Measurements from ENCODE around the gene STEAP1.

Gene STEAP1

DNA sequence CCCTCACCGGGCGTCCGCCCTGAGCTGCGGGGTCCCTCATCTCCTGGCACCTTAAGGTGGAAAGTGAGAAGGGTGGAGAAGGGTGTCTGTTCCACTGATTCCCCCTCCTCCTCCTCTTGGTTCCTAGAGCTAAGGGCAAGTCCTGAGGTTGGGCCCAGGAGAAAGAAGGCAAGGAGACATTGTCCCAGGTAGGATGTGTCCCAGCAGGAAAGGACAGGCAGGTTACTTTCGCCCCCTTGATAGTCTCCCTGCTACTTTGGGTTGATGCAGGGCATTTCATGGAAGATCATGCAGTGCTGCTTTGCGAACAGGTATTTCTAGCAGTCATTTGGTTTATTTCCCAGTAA, 57.9 kb downstream of the STEAP1 start:
- TF ChIP-seq, protein P1, sequence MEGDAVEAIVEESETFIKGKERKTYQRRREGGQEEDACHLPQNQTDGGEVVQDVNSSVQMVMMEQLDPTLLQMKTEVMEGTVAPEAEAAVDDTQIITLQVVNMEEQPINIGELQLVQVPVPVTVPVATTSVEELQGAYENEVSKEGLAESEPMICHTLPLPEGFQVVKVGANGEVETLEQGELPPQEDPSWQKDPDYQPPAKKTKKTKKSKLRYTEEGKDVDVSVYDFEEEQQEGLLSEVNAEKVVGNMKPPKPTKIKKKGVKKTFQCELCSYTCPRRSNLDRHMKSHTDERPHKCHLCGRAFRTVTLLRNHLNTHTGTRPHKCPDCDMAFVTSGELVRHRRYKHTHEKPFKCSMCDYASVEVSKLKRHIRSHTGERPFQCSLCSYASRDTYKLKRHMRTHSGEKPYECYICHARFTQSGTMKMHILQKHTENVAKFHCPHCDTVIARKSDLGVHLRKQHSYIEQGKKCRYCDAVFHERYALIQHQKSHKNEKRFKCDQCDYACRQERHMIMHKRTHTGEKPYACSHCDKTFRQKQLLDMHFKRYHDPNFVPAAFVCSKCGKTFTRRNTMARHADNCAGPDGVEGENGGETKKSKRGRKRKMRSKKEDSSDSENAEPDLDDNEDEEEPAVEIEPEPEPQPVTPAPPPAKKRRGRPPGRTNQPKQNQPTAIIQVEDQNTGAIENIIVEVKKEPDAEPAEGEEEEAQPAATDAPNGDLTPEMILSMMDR (conservative IDR thresholded peaks at IDR 0.05; ENCODE audit: low read depth): no peak
- H3K27ac ChIP-seq: no peak overlapping the region
- POLR2A ChIA-PET (ENCODE audit: low non-redundant PET): interaction anchor here (0.6 kb wide), 1 partner anchor 11 kb away, joined by 3 read pairs; no protein-coding TSS in a partner anchor
- peak; percentile 8 for DNase-seq (ENCODE audit: low spot score)
- CTCF ChIA-PET: interaction anchor here (0.5 to 1.3 kb wide), 8 partner anchors 16 to 598 kb away, joined by 3 to 5 read pairs (median 3); no protein-coding TSS in a partner anchor

- no peak overlapping the region for H3K27ac ChIP-seq
- TF ChIP-seq, protein P1 (conservative IDR thresholded peaks at IDR 0.05; ENCODE audit: low read depth): no peak
- ChIA-PET POLR2A (ENCODE audit: low non-redundant PET) (no interaction called here), CTCF (interaction anchor here (0.6 to 0.7 kb wide), 2 partner anchors 17 to 23 kb away, joined by 3 read pairs; no protein-coding TSS in a partner anchor)
- no peak for DNase-seq (ENCODE audit: low spot score)
Observed at GRCh38 chr7:90213521-90213920, 59.3 kb downstream of the STEAP1 start.

All from RWPE1 (cell line).